EL (cell line): ENCODE results near the gene ZBTB7C.
A peak's percentile ranks its signal among the peaks of the same experiment; 100 is the strongest.

ENCODE experiments used
- DNase-seq: peaks from one replicate; pipeline ENCODE4 v3.0.0-alpha.2; 2016

ZBTB7C gene

GRCh38 chr18:48244530-48244929 lies 164.7 kb downstream of the ZBTB7C start:
- no peak for DNase-seq

GRCh38 chr18:48238636-48239035 lies 170.5 kb downstream of the ZBTB7C start:
- no peak for DNase-seq

- no peak for DNase-seq
These were observed 171.0 kb downstream of the ZBTB7C start for GRCh38 chr18:48238206-48238605.

- no peak for DNase-seq
These were observed 172.4 kb downstream of the ZBTB7C start for GRCh38 chr18:48236822-48237221.

GRCh38 chr18:48230467-48231113 lies 178.6 kb downstream of the ZBTB7C start:
- DNase-seq, result peak; percentile 62

GRCh38 chr18:48229552-48229981 lies 179.6 kb downstream of the ZBTB7C start:
- no peak for DNase-seq

GRCh38 chr18:48228841-48229240 lies 180.3 kb downstream of the ZBTB7C start:
- no peak for DNase-seq

- DNase-seq, result no peak
These were observed 180.9 kb downstream of the ZBTB7C start for GRCh38 chr18:48228301-48228715.

GRCh38 chr18:48227206-48227605 lies 182.0 kb downstream of the ZBTB7C start:
- DNase-seq, result peak; percentile 9

- DNase-seq, result no peak
These were observed 182.8 kb downstream of the ZBTB7C start for GRCh38 chr18:48226401-48226800.

- DNase-seq, result no peak
These were observed 187.1 kb downstream of the ZBTB7C start for GRCh38 chr18:48222118-48222517.

GRCh38 chr18:48219810-48220499 lies 189.2 kb downstream of the ZBTB7C start:
- no peak for DNase-seq

- DNase-seq, result no peak
These were observed 190.0 kb downstream of the ZBTB7C start for GRCh38 chr18:48219037-48219809.

- DNase-seq, result no peak
These were observed 190.7 kb downstream of the ZBTB7C start for GRCh38 chr18:48218285-48219022.

- DNase-seq, result no peak
These were observed 191.6 kb downstream of the ZBTB7C start for GRCh38 chr18:48217258-48218250.

- no peak for DNase-seq
These were observed 192.4 kb downstream of the ZBTB7C start for GRCh38 chr18:48216639-48217257.

GRCh38 chr18:48215876-48216638 lies 193.1 kb downstream of the ZBTB7C start:
- no peak for DNase-seq

- DNase-seq, result no peak
These were observed 195.4 kb downstream of the ZBTB7C start for GRCh38 chr18:48213791-48214190.

GRCh38 chr18:48208432-48209140 lies 200.6 kb downstream of the ZBTB7C start:
- DNase-seq, result no peak

- DNase-seq, result no peak
These were observed 201.4 kb downstream of the ZBTB7C start for GRCh38 chr18:48207733-48208132.
